Kidney (tissue), 14 donors: ENCODE data around the gene SORCS2. TPM values are rescaled to one million over a fixed set of nuclear protein-coding genes. Genes with fewer than 3 reads are reported as not detected.
A peak's percentile ranks its signal among the peaks of the same experiment; 100 is the strongest.

Source experiments
- DNase-seq, 5 donors: peaks; one replicate each; pipeline ENCODE4 v3.0.0-alpha.2; 2013 to 2020
- FAIRE-seq: peaks from 2 replicates; lab custom pipeline; 2012; peaks lifted over from hg19 to GRCh38; lab: Jason Lieb, UNC
- H3K27ac ChIP-seq, 2 donors: one replicate each; pipeline ENCODE4 v1.7.0; 2013; ENCODE audit warnings: low read depth in 2 of 2, low read length in 2 of 2, inconsistent platforms in 1 of 2
- H3K27me3 ChIP-seq: one replicate; pipeline ENCODE4 v1.7.1; 2013; ENCODE audit warnings: low read length, inconsistent platforms; ENCODE audit not compliant: control insufficient read depth, insufficient read depth
- H3K36me3 ChIP-seq, 3 donors: one replicate each; pipeline versions ENCODE4 v1.7.0 to v1.7.1; 2013; ENCODE audit warnings: low read length in 3 of 3, control low read depth in 1 of 3, inconsistent platforms in 1 of 3; ENCODE audit not compliant: insufficient read depth in 3 of 3, control insufficient read depth in 2 of 3
- H3K4me1 ChIP-seq, 3 donors: one replicate each; pipeline versions ENCODE4 v1.7.0 to v1.7.1; 2013; ENCODE audit warnings: low read length in 3 of 3, inconsistent platforms in 1 of 3, low read depth in 1 of 3; ENCODE audit not compliant: control insufficient read depth in 2 of 3, insufficient read depth in 2 of 3
- H3K4me3 ChIP-seq, 3 donors: one replicate each; pipeline versions ENCODE4 v1.7.0 to v1.8.1; 2013; ENCODE audit warnings: low read length in 3 of 3, control low read depth in 1 of 3, inconsistent platforms in 1 of 3
- H3K9ac ChIP-seq, 3 donors: one replicate each; pipeline versions ENCODE4 v1.7.0 to v1.7.1; 2013; ENCODE audit warnings: low read length in 3 of 3, control low read depth in 1 of 3, inconsistent platforms in 1 of 3
- H3K9me3 ChIP-seq, 3 donors: one replicate each; pipeline versions ENCODE4 v1.7.0 to v1.7.1; 2013; ENCODE audit warnings: low read length in 3 of 3, control low read depth in 1 of 3, inconsistent platforms in 1 of 3; ENCODE audit not compliant: control insufficient read depth in 2 of 3, insufficient read depth in 1 of 3
- intact Hi-C: fragments of 100-400 bp; cut with DNase I; formaldehyde crosslinking; loops from one replicate; pipeline ENCODE4 v1.11.1; 2022
- polyA plus RNA-seq: library from polyadenylated mRNA; stranded (reverse); fragments of 350-450 nt; fragmentation: Illumina TruSeq; extraction: RNeasy Lipid Tissue Mini Kit (QIAGEN cat#74804); gene quantifications from one replicate; pipeline ENCODE4 v1.2.3, GENCODE V29; 2014; ENCODE audit warnings: low read depth, low replicate concordance; ENCODE audit not compliant: insufficient read depth
- total RNA-seq: library from RNA; stranded (reverse); fragmentation: NEBNext Ultra II Directional; extraction: Animal tissue kit (Norgen Biotek cat#: 25700); gene quantifications from one replicate; pipeline ENCODE4 v1.2.1, GENCODE V29; 2021
- TF ChIP-seq, protein P1 (sequence below): IDR thresholded peaks from 3 replicates; pipeline ENCODE4 v1.5.1; 2012; ENCODE audit warnings: mild to moderate bottlenecking, moderate library complexity, borderline replicate concordance; ENCODE audit not compliant: insufficient read depth; ENCODE audit errors: extremely low read depth
- donor health status: control.
- donor health status: control.
- donor health status: control.
- donor health status: control.
- donor health status: control.
- donor health status: DM: yes; HTN: yes; CAD: no.
- donor health status: Normal renal cell carcinoma (clear cell type).

The SORCS2 gene
- total and polyA plus RNA-seq, 2 donors from 2014 or later: 6.1 to 9.1 TPM

- H3K9me3 ChIP-seq: no peaks in the 10 kb centered on the region
- no peaks in the 10 kb centered on the region for H3K27me3 ChIP-seq
- TF ChIP-seq, protein P1, sequence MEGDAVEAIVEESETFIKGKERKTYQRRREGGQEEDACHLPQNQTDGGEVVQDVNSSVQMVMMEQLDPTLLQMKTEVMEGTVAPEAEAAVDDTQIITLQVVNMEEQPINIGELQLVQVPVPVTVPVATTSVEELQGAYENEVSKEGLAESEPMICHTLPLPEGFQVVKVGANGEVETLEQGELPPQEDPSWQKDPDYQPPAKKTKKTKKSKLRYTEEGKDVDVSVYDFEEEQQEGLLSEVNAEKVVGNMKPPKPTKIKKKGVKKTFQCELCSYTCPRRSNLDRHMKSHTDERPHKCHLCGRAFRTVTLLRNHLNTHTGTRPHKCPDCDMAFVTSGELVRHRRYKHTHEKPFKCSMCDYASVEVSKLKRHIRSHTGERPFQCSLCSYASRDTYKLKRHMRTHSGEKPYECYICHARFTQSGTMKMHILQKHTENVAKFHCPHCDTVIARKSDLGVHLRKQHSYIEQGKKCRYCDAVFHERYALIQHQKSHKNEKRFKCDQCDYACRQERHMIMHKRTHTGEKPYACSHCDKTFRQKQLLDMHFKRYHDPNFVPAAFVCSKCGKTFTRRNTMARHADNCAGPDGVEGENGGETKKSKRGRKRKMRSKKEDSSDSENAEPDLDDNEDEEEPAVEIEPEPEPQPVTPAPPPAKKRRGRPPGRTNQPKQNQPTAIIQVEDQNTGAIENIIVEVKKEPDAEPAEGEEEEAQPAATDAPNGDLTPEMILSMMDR: no peak
- FAIRE-seq (no peak), DNase-seq (peak in 1 of 5 donors; percentile 6)
- H3K4me1 ChIP-seq: peaks cover 0 to 2% (median 0%) of the 10 kb centered on the region in 3 donors
- H3K4me3 ChIP-seq: no peak overlapping the region
- no peaks in the 10 kb centered on the region for H3K36me3 ChIP-seq
- no peak overlapping the region for H3K27ac ChIP-seq
- H3K9ac ChIP-seq: no peak overlapping the region
- intact Hi-C loops: no loop called here
Measured at GRCh38 chr4:7183161-7183560, 9.2 kb upstream of the SORCS2 start.

DNA sequence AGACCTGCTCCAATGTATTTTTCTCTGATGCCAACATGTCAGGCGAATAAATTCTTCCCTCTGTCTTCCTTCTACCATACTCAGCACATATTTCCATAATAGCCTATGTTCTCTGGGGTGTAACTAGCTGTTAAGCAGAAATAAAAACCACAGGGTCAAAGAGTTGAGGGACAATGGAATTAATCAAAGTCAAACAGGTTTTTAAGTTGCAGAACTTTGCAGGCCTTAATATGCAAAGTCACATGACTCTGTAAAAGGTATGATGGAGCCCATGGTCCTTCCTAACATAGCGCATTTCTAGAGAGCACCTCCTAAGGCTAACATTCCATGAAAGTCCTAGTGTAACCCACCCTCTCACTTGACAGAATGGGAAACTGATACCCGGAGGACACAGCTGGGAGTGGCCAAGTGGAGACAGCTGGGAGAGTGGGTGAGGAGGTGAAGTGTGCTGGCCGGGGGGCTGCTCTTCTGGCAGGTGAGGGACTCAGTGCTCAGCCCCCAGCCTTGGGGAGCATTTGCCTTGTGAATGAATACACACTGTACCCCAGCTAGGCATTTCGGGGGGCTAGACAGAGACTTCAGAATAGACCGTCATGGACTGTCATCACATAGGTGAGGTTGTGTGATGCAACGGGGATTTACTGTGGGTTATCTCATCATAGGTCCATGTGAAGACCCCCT, 8.4 kb upstream of the SORCS2 start:
- FAIRE-seq: no peak
- TF ChIP-seq, protein P1: no peak
- no peaks in the 10 kb centered on the region for H3K36me3 ChIP-seq
- no peak overlapping the region for H3K27ac ChIP-seq
- no peak overlapping the region for H3K4me3 ChIP-seq
- peak in 1 of 5 donors; percentile 28 for DNase-seq
- intact Hi-C loops: no loop called here
- H3K4me1 ChIP-seq: peaks cover 0 to 2% (median 0%) of the 10 kb centered on the region in 3 donors
- H3K27me3 ChIP-seq: no peaks in the 10 kb centered on the region
- H3K9me3 ChIP-seq: no peaks in the 10 kb centered on the region
- no peak overlapping the region for H3K9ac ChIP-seq

DNA sequence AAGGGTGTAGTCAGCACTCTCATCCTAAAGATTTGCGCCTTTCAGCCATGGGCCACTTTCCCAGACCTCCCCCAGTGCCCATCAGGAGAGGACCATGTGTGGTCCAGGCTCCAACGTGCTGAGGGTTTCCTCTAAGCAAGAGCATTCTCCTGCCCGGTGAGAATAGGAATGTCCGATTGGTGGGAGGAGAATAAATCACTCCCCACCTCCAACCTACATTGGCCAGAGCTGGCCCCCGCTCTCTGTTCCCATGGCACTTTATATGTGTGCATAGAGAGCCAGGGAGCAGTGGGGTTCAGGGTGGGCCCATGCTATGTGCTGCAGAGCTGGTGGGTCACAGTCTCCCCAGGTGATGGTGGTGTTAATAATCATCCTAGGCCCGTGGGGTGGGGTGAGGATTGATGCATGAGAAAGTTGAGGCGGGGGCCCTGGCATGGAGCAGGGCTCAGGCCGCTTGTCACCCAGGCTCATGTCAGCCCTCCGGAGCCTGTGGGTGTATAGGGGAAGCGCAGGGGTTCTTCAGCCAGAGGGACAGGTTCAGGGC, 6.8 kb upstream of the SORCS2 start:
- DNase-seq: peak in 2 of 5 donors; percentile 23 to 47

More for the DNA sequence above, 6.8 kb upstream of the SORCS2 start:
- Histone ChIP-seq H3K9me3 (no peaks in the 10 kb centered on the region), H3K4me1 (peaks cover 0 to 2% (median 0%) of the 10 kb centered on the region in 3 donors), H3K27ac (no peak overlapping the region), H3K36me3 (no peaks in the 10 kb centered on the region), H3K27me3 (peaks cover 2% of the 10 kb centered on the region), H3K9ac (no peak overlapping the region), H3K4me3 (no peak overlapping the region)
- no peak for FAIRE-seq
- intact Hi-C loops: no loop called here
- TF ChIP-seq, protein P1: no peak
